ENCODE data around the gene GPD1L.

GRCh38 chr3:32176989-32177701 lies 70.7 kb downstream of the GPD1L start:
- TF ChIP-seq POLR2AphosphoS5 (IDR thresholded peaks at IDR 0.05; ENCODE audit: low read depth, low read length) (no peak), POLR2A (IDR thresholded peaks at IDR 0.05; ENCODE audit: low read depth, low read length) (no peak)

All from GM12892 (cell line).